Ovary (tissue), 9 donors: ENCODE results near the gene PCDH17. TPM values are rescaled to one million over a fixed set of nuclear protein-coding genes. Genes with fewer than 3 reads are reported as not detected.

Experiments used
- DNase-seq, 5 donors: peaks; one replicate each; pipeline ENCODE4 v3.0.0-alpha.2; 2019 to 2020
- H3K27ac ChIP-seq, 2 donors: fragments of 200-600 bp; one replicate each; pipeline versions ENCODE4 v1.5.1 to v1.8.0; 2019 to 2022
- H3K27me3 ChIP-seq: fragments of 200-600 bp; one replicate; pipeline ENCODE4 v1.8.0; 2022
- H3K36me3 ChIP-seq: fragments of 200-600 bp; sonication (generic); one replicate; pipeline ENCODE4 v1.5.1; 2019
- H3K4me1 ChIP-seq: one replicate; pipeline ENCODE4 v1.8.1; 2013; ENCODE audit warnings: mild to moderate bottlenecking, moderate library complexity; ENCODE audit not compliant: insufficient read depth
- H3K4me3 ChIP-seq: fragments of 200-600 bp; sonication (generic); one replicate; pipeline ENCODE4 v1.5.1; 2017
- H3K9me3 ChIP-seq, 2 donors: fragments of 200-600 bp in 1 of 2; sonication (generic) in 1 of 2; one replicate each; pipeline versions ENCODE4 v1.5.1 to v1.8.1; 2013 to 2019; ENCODE audit warnings: mild to moderate bottlenecking in 1 of 2, moderate library complexity in 1 of 2
- EP300 ChIP-seq: sonication (generic); formaldehyde crosslinking; IDR thresholded peaks from one replicate; pipeline ENCODE4 v1.6.1; 2017; ENCODE audit warnings: antibody characterized with exemption
- POLR2A ChIP-seq: fragments of 450-650 bp; IDR thresholded peaks from one replicate; pipeline ENCODE4 v1.6.1; 2017; ENCODE audit warnings: antibody characterized with exemption, mild to moderate bottlenecking, moderate library complexity
- WGBS, 3 donors: extraction: QIAGEN DNeasy Blood & Tissue Kit in 1 of 3; methylation state at CpG; one replicate each; pipeline versions ENCODE4 v1.1.5 to v1.1.7; 2013 to 2017; 5-methylcytosine and 5-hydroxymethylcytosine counted together
- intact Hi-C, 4 donors: fragments of 100-400 bp; cut with DNase I; formaldehyde crosslinking; loops; one replicate each; pipeline versions ENCODE4 v1.11.0 to v1.15.1; 2022 to 2023
- polyA plus RNA-seq, 2 donors: library from polyadenylated mRNA; stranded (reverse); fragments of 200-250 nt in 1 of 2; fragments of 350-450 nt in 1 of 2; fragmentation: Illumina TruSeq in 1 of 2; extraction: RNeasy Lipid Tissue Mini Kit (QIAGEN cat#74804) in 1 of 2; gene quantifications; one replicate each; pipeline ENCODE4 v1.2.3, GENCODE V29; 2013 to 2014
- total RNA-seq, 7 donors: library from RNA; depleted of rRNA in 2 of 7; stranded (reverse); fragments of >200 nt in 2 of 7; fragmentation: NEBNext Ultra II Directional in 3 of 7; extraction: Animal tissue kit (Norgen Biotek cat#: 25700) in 3 of 7; gene quantifications; one replicate each; pipeline versions ENCODE4 v1.1.0 to v1.2.4, GENCODE V29; 2016 to 2023
- TF ChIP-seq, protein P1 (sequence below), 3 donors: fragments of 450-650 bp in 2 of 3; fragments of 200-600 bp in 1 of 3; IDR thresholded peaks; one replicate each; pipeline versions ENCODE4 v1.5.1 to v1.8.0; 2016 to 2022; ENCODE audit warnings: antibody characterized with exemption in 3 of 3, mild to moderate bottlenecking in 1 of 3
- donor health status: DM: no; HTN: no; CAD: no; lungs with moderate emphysema.
- donor health status: DM: no; HTN: no; CAD: no.
- donor health status: Bipolar disorder and iron deficiency.
- donor health status: DM: yes; HTN: yes; CAD: no.
- donor health status: DM: no; HTN: no; CAD: no.
- donor health status: DM: yes; HTN: yes; CAD: no.

The PCDH17 gene
- total and polyA plus RNA-seq, 9 donors, result 1.2 to 21.3 (median 2.4) TPM

- WGBS, 3 donors, result 59 to 70% (median 59%) methylated on average over 4 of the region's 4 CpGs
- Histone ChIP-seq H3K9me3 (peaks cover 0 to 6% of the 10 kb centered on the region in 2 donors), H3K27me3 (no peaks in the 10 kb centered on the region), H3K36me3 (no peaks in the 10 kb centered on the region), H3K4me1 (no peaks in the 10 kb centered on the region), H3K27ac (no peak overlapping the region), H3K4me3 (no peak overlapping the region)
- no peak for DNase-seq
- TF ChIP-seq POLR2A (no peak), EP300 (no peak)
- TF ChIP-seq, protein P1, sequence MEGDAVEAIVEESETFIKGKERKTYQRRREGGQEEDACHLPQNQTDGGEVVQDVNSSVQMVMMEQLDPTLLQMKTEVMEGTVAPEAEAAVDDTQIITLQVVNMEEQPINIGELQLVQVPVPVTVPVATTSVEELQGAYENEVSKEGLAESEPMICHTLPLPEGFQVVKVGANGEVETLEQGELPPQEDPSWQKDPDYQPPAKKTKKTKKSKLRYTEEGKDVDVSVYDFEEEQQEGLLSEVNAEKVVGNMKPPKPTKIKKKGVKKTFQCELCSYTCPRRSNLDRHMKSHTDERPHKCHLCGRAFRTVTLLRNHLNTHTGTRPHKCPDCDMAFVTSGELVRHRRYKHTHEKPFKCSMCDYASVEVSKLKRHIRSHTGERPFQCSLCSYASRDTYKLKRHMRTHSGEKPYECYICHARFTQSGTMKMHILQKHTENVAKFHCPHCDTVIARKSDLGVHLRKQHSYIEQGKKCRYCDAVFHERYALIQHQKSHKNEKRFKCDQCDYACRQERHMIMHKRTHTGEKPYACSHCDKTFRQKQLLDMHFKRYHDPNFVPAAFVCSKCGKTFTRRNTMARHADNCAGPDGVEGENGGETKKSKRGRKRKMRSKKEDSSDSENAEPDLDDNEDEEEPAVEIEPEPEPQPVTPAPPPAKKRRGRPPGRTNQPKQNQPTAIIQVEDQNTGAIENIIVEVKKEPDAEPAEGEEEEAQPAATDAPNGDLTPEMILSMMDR (IDR thresholded peaks at IDR 0.05), result no peak
- intact Hi-C loops, result no loop called here
These were observed 6.8 kb downstream of the PCDH17 start for GRCh38 chr13:57638186-57638890.

DNA sequence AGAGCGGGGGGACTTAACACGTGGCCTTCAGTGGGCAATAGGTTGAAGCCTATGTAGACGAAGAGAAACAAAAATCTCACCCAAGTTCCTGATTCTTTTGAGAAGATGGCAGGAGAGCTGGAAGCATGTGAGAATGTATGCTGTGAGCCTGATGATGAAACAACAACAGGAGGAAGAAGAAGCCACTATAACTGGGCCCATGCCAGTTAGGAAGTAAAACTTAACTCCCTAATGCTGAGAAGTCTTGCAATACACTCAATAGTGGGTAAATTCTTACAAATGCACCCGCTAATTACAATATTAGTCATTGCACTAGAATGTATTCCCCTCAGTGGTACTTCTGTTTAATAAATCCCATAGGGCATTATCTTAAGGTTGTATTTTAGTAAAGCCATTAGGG lies 9.1 kb downstream of the PCDH17 start:
- Histone ChIP-seq H3K36me3 (no peaks in the 10 kb centered on the region), H3K27me3 (no peaks in the 10 kb centered on the region), H3K4me1 (no peaks in the 10 kb centered on the region), H3K27ac (no peak overlapping the region), H3K9me3 (no peaks in the 10 kb centered on the region), H3K4me3 (no peak overlapping the region)
- intact Hi-C loops, result no loop called here
- no peak for DNase-seq
- TF ChIP-seq EP300 (no peak), POLR2A (no peak)
- TF ChIP-seq, protein P1 (IDR thresholded peaks at IDR 0.05), result no peak
- 70 to 88% (median 84%) methylated on average over 4 of the region's 4 CpGs for WGBS, 3 donors

GRCh38 chr13:57641051-57641450 lies 9.5 kb downstream of the PCDH17 start:
- no peak overlapping the region for H3K4me3 ChIP-seq
- H3K9me3 ChIP-seq, result no peaks in the 10 kb centered on the region
- intact Hi-C loops, result no loop called here
- DNase-seq, result no peak
- WGBS, 3 donors, result 62 to 80% (median 77%) methylated on average over 3 of the region's 3 CpGs
- H3K27me3 ChIP-seq, result no peaks in the 10 kb centered on the region
- TF ChIP-seq EP300, result no peak
- H3K36me3 ChIP-seq, result no peaks in the 10 kb centered on the region
- no peak overlapping the region for H3K27ac ChIP-seq
- H3K4me1 ChIP-seq, result no peaks in the 10 kb centered on the region

DNA sequence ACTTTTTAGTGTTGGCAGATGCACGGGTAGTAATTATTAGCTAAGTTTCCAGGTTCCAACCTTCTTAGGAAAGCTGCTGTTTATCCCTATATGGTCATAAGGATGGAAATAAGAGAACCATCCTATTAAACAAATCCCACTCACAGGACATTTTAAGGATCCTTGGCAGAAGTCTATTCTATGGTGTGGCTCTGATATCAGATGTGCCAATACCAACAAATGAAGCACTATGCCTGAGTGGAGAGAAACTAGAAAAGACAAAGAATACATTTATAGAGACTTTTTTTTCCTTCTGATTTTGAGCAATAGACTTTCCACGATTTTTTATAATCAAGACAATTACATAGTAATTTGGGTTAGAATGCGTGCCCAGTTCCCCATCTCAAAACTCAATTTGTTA lies 12.6 kb downstream of the PCDH17 start:
- Histone ChIP-seq H3K9me3 (no peaks in the 10 kb centered on the region), H3K27ac (no peak overlapping the region), H3K4me1 (no peaks in the 10 kb centered on the region), H3K36me3 (no peaks in the 10 kb centered on the region), H3K27me3 (no peaks in the 10 kb centered on the region), H3K4me3 (no peak overlapping the region)
- intact Hi-C loops, result no loop called here
- WGBS, 3 donors, result 74 to 86% (median 83%) methylated on average over 3 of the region's 3 CpGs
- TF ChIP-seq POLR2A, result no peak
- TF ChIP-seq, protein P1 (IDR thresholded peaks at IDR 0.05), result no peak
- no peak for DNase-seq

GRCh38 chr13:57653229-57653989 lies 21.9 kb downstream of the PCDH17 start:
- WGBS, 3 donors, result 85 to 89% (median 88%) methylated on average over 6 of the region's 6 CpGs
- intact Hi-C loops, result no loop called here
- TF ChIP-seq, protein P1 (IDR thresholded peaks at IDR 0.05), result no peak
- TF ChIP-seq POLR2A, result no peak
- no peak for TF ChIP-seq EP300
- H3K36me3 ChIP-seq, result no peaks in the 10 kb centered on the region
- H3K4me1 ChIP-seq, result no peaks in the 10 kb centered on the region
- no peak for DNase-seq
- no peaks in the 10 kb centered on the region for H3K9me3 ChIP-seq
- H3K4me3 ChIP-seq, result no peak overlapping the region
- no peak overlapping the region for H3K27ac ChIP-seq
- no peaks in the 10 kb centered on the region for H3K27me3 ChIP-seq
